Skin epidermis (tissue), 12 donors: ENCODE results near the gene IFNA8.
"Not testable (repeated sequence)": the region's sequence is repeated elsewhere in the genome, so short reads cannot be mapped to it uniquely, and the experiment has no call there.

Experiments
- H3K27ac ChIP-seq, 21 experiments: fragments of 200-600 bp; sonication (generic) in 11 of 21; one replicate each; pipeline ENCODE4 v1.5.0; 2020; ENCODE audit warnings: mild to moderate bottlenecking in 3 of 21, inconsistent platforms in 2 of 21, moderate library complexity in 2 of 21
- H3K4me3 ChIP-seq, 7 experiments: fragments of 200-600 bp; sonication (generic) in 2 of 7; one replicate each; pipeline ENCODE4 v1.5.0; 2020; ENCODE audit warnings: inconsistent platforms in 2 of 7, mild to moderate bottlenecking in 2 of 7, moderate library complexity in 1 of 7

IFNA8 gene

GRCh38 chr9:21415493-21416267 lies 6.8 kb downstream of the IFNA8 start:
- Histone ChIP-seq H3K4me3 (no peak overlapping the region), H3K27ac (no peak overlapping the region)

- no peak overlapping the region for H3K27ac ChIP-seq
- H3K4me3 ChIP-seq: no peak overlapping the region
These were observed 19.3 kb downstream of the IFNA8 start for GRCh38 chr9:21428235-21428634.

GRCh38 chr9:21429191-21429590 lies 20.3 kb downstream of the IFNA8 start:
- no peak overlapping the region for H3K27ac ChIP-seq
- H3K4me3 ChIP-seq: no peak overlapping the region

GRCh38 chr9:21432672-21433425 lies 23.9 kb downstream of the IFNA8 start:
- no peak overlapping the region for H3K27ac ChIP-seq
- no peak overlapping the region for H3K4me3 ChIP-seq

GRCh38 chr9:21434202-21435014 lies 25.5 kb downstream of the IFNA8 start:
- H3K4me3 ChIP-seq: no peak overlapping the region
- no peak overlapping the region for H3K27ac ChIP-seq

GRCh38 chr9:21435015-21435383 lies 26.1 kb downstream of the IFNA8 start:
- not testable (repeated sequence) for H3K27ac ChIP-seq, H3K4me3 ChIP-seq

GRCh38 chr9:21440139-21440538 lies 31.2 kb downstream of the IFNA8 start, which contains the start of gene IFNA1:
TSS of gene IFNA1 (plus strand) at chr9:21440439. CDS start at chr9:21440508, 69 bp downstream.
- Histone ChIP-seq H3K4me3 (no peak within 1 kb of the TSS), H3K27ac (no peak within 1 kb of the TSS)

- no peak overlapping the region for H3K4me3 ChIP-seq
- no peak overlapping the region for H3K27ac ChIP-seq
These were observed 35.1 kb downstream of the IFNA8 start for GRCh38 chr9:21443849-21444625.

GRCh38 chr9:21449312-21449711 lies 40.4 kb downstream of the IFNA8 start:
- not testable (repeated sequence) for H3K27ac ChIP-seq, H3K4me3 ChIP-seq

GRCh38 chr9:21450733-21451394 lies 41.9 kb downstream of the IFNA8 start:
- Histone ChIP-seq H3K4me3 (no peak overlapping the region), H3K27ac (no peak overlapping the region)

- H3K27ac ChIP-seq: no peak overlapping the region
- H3K4me3 ChIP-seq: no peak overlapping the region
These were observed 43.8 kb downstream of the IFNA8 start for GRCh38 chr9:21452681-21453080.

- no peak overlapping the region for H3K4me3 ChIP-seq
- H3K27ac ChIP-seq: no peak overlapping the region
These were observed 45.2 kb downstream of the IFNA8 start for GRCh38 chr9:21454149-21454548.

GRCh38 chr9:21455320-21455719 lies 46.4 kb downstream of the IFNA8 start:
- Histone ChIP-seq H3K4me3 (no peak overlapping the region), H3K27ac (no peak overlapping the region)
